GM18868 (cell line): ENCODE results near the gene EDIL3.
A peak's percentile ranks its signal among the peaks of the same experiment; 100 is the strongest.

Experiments used
- ATAC-seq: cut with Tn5 transposase; IDR thresholded peaks from one replicate; pipeline ENCODE4 v1.9.1; 2021; ENCODE audit warnings: mild to moderate bottlenecking, moderate library complexity; ENCODE audit not compliant: unreplicated experiment

Gene EDIL3

DNA sequence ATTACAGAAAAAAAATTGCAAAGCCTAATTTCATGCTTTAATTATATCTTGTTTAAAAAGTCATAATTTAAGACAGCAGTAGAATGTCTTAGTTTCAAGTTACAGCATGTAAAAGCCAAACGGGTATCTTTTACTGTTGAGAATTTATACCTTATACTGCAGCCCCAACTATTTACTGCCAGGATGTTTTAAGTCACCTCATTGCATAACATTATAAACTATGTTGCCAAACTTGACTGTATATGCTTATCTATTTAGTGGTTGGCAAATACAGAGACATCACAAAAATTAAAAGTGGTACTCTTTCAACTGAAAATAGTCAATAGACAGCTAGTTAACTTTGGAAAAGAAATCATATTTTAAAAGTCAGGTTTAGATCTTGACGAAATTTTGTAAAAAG, 119.5 kb downstream of the EDIL3 start:
- ATAC-seq = no peak

DNA sequence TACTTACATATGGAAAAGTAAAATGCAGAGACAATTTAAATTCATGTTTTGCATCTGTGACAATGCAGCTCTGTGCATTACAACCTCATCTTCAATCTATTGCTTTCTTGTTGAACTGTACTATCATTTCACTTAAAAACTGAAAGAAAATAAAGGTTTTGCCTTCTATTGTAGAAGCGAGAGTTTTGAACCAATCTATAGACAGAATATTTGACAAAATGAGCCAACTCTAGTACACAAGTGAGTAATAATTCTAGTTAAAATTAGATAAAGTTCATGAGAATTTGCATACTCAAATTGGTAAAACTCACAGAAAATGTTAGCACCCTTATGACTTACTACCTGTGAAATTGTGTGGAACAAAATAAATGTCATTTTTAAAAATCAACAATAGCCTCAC, 123.7 kb downstream of the EDIL3 start:
- ATAC-seq = no peak

DNA sequence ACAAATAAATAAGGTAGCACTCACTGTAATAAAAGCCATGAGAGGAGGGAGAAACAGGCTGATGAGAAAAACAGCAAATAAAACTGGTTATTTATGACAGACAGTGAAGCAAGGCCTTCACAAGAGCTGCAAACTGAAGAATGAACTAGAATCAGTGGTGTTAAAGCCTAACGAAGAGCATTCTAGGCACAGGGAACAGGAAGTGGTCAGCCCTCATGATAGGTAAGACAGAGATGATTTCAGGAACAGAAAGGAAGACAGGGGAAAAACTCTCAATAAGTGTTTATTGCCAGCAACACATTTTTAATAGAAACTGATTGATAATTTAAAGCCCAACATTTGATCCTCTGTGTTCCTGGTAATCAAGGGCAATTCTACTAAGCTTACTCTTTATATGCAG, 124.5 kb downstream of the EDIL3 start:
- ATAC-seq = peak; percentile 67

DNA sequence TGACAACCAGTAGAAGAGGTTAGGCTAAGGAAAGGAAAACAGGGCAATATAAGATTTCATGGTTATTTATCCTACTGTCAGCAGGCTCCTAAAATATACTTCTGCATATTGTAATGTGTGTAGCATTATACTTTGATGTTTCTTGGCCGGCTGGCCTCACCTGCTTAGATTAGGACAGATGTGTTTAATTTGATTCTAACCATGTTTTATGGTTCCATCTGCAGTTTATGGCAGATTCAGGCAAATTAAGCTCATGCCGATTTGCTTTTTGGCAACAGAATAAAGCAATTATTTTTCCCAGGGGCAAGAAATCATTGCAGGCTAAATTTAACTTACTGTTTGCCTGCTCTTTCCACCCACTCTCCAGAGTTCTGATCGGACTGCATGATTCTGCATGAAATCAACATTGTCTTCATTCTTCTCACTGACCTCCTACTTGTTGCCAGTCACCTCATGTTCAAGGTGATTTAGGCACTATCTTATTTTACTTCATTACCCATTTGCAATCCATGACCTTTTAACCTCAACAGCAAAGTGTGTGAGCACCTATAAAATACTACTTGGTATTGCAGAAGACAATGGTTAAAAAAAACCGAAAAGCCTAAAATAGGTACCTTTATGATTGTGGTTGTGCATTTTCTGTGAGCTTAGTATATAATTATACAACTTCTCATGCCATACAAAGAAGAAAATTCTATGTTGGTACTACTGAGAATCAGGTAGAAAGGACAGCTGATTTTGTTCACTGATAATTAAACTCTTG, 125.2 kb downstream of the EDIL3 start:
- no peak for ATAC-seq

DNA sequence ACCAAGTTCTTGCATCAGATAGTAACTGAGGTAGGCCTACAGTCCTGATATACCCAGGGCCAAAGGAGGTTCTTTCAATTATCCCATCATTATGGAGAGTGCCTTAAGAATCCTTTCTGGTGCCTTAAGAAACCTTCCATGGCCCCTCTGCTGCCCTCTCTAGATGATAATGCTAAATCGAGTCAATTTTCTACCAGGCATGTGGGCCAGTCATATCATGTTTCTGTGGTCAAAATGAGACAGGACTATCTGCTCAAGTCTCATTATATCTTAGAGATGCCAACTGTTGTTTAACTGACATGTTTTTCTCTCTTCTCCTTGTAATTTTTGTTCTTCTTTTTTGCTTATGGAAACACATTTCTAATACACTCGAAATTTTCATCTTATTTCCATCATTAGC, 127.6 kb downstream of the EDIL3 start:
- ATAC-seq = peak; percentile 42

DNA sequence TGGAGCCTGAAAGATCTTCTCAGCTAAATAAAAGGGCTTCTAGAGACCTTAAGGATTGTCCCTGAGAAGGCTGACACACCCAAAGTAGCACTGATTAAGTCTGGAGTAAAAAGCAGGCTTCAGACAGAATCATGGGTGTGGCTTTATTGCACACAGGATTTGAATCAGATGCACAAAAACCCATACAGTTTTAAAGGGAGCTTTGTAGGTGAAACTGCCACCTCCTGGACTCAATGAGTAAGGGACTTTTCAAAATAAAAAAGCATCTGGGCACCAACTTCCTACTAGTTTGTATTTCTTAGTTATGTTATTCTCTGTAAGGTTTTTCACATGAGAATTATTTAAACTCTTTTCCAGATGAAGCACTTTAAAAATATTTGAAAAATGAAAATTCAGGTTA, 129.4 kb downstream of the EDIL3 start:
- peak; percentile 41 for ATAC-seq

DNA sequence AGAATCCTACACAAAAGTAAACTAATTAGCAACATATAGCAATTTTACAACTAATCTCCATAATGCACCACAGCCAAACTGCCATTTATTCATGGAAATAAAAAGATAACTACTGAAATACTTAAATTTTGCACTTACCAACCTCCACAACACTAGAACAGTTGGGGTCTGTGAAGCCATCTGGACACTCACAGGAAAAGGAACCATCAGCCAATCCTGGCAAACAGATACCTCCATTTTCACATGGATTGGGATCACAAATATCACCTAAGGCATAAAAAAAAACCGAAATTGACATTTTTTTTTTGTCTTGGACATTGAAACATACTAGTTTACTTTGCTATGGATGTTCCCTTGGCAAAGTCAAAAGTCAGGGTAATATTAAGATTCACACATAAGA, 130.7 kb downstream of the EDIL3 start:
- no peak for ATAC-seq

DNA sequence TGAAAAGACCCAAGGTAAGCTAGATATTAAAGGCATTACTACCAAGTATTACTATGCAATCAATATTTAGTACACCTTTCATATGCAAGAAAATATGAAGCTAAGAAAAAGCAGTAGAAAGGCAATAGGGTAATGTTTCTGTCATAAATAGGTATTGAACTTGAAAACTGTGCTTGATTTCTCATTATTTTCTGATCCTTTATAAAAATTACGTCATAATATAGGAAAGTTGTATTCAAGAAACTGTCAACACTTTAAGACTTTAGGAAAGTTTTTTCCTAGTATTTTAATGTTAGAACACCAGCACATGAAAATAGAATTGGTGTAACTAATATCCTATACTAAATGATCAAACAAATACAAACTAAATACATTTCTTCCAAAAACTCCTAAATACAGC, 133.2 kb downstream of the EDIL3 start:
- no peak for ATAC-seq

DNA sequence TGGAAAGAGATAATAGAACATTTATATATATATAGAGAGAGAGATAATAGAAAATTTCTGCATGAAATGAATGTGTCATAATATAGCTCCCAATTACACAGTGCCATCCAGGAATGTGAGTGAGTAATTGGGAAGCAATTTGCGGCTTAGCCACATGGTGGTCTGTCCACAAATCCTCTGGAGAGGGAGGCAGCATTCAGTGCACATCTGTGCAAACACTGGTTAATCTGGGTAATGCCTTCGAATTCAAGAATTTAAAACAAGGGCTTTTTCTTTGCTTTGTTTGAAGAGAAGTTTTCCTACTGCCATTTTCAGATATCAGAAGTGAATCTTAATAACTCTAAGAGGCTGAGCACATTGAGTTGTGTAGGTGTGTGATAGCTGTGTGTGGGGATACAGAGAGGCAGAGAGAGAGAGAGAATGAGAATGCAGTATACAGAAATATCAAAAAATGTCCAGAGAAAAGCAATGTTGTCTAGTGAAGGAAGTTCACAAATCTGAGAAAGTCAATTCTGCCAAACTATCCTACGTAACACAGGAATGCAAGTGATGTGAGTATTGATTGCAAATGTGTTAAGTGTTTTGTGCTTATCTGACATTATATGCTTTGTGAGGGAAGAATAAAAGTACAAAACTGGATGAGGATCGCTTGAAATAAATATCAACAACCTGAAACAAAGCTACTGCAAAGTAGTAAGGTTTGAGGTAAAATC, 134.6 kb downstream of the EDIL3 start:
- no peak for ATAC-seq

DNA sequence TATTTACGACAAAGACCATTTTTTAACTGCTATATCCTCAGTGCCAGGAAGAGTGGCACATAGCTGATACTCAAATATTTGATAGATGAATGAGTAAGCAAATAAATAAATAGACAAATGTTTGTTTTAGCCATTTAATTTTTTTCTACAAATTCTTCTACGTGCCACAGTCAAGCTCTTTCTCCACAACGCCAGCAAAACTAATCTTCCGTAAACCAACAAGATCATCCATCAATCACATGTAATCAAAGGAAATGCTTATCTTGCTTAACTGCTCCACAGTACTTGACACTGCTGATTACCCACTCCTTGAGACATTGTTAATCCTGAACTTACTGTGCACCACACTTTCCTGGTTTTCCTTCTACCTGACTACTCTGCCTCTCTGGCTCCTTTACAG, 136.7 kb downstream of the EDIL3 start:
- no peak for ATAC-seq

DNA sequence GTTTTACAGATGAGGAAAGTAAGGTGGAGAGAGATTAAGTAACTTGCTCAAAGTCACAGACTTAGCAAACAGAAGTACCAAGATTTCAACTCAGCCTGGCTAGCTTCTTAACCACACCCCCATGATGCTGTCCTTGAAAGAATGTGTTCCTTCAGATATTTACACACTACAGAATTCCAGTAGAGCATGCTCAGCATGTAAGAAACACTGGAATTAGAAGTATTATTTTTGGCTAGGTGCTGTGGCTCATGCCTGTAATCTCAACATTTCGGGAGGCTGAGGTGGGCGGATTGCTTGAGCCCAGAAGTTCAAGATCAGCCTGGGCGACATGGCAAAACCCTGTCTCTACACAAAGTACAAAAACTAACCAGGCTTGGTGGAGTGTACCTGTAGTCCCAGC, 142.4 kb downstream of the EDIL3 start:
- no peak for ATAC-seq

DNA sequence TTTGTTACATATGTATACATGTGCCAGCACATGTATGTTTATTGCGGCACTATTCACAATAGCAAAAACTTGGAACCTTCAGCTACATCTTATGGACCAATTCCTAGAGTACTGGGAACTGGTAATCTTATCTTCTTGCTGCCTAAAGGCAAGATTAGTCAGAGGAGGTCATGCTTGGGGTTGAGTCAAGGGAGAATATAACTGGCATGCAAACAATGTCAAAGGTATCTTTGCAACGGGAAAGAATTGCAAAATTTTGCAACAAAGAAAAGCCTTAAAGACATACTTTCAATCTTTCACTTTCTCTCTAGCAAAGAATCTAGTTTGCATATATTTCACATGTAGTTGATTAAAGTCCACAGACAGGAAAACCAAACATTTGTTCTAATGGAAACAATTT, 145.2 kb downstream of the EDIL3 start:
- ATAC-seq = no peak

DNA sequence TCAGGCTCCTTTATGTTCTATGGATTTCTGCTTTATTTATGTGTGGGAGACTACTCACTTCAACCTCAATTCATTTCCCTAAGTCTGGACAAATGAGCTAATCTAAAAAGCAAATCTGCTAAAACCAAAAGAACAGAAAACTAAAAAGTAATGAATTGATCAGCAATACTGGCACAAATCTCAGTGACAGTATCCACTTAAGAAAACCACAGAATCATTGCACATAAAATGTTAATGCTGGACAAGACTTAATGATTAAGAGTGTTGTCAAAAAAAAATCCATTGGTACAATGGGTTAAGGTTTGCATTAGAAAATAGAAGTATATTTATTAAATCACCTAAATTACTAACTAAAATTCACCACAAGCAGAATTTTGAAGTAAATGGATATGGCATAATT, 147.6 kb downstream of the EDIL3 start:
- no peak for ATAC-seq

DNA sequence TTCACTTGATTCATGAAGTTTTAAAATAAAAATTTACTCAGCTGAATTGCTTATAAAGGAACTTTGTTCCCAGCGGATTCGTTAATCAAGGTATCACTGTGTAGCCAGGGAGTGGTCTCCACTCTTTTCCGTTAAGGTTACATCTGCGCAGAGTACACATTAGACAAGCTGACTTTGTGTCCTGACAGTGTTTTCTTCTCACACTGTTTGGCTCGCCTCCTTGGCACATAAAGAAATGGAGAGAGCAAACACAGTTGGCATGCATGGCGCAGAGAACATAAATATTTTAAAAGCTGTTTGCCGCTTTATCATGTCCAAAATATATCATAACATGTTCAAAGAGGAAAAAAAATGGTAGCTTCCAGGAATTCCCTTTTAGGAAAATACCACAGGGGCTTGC, 153.2 kb downstream of the EDIL3 start:
- ATAC-seq = no peak

DNA sequence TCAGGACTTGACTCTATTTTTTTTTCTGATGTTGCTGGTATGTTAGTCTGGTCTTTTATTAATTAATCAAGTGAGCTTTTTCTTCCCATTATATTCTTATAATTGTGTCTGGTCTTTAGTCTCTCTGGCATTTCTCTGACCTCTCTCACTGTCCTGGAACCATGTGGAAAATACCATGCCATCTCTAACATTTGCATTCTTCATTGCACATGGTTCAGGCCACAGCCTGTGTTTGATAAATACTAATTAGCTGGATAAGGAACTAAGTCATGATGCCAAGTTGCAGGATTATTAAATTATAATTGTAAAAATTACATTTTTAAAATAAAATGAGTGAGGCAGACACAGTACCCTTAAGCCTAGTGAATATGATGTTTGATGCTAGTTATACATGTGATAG, 155.6 kb downstream of the EDIL3 start:
- ATAC-seq = no peak

DNA sequence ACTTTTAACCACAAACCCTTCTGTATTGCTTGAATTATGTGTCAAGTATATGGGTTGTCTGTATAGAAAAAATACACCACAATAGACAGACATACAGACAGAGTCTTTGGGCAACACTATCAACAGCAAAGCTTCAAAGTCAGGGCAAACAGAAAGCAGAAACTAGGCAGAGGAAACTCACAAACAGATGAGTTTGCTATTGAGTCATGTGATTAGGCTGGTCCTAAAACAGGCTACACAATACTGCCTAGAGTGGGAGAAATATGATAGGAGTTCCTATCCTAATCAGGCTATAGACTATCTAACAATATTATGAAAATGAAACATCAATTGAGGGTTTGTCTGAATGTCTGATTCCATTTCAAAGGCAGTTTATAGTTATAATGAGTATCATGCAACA, 156.4 kb downstream of the EDIL3 start:
- ATAC-seq = peak; percentile 56

DNA sequence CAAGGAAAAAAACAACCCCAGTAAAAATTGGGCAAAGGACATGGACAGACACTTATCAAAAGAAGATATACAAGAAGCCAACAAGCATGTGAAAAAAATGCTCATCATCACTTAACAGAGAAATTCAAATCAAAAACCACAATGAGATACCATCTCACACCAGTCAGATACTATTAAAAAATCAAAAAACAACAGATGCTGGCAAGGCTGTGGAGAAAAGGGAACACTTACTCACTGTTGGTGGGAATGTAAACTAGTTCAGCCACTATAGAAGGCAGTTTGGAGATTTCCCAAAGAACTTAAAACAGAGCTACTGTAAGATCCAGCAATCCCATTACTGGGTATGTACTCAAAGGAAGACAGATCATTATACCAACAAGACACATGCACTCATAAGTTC, 157.4 kb downstream of the EDIL3 start:
- ATAC-seq = no peak

DNA sequence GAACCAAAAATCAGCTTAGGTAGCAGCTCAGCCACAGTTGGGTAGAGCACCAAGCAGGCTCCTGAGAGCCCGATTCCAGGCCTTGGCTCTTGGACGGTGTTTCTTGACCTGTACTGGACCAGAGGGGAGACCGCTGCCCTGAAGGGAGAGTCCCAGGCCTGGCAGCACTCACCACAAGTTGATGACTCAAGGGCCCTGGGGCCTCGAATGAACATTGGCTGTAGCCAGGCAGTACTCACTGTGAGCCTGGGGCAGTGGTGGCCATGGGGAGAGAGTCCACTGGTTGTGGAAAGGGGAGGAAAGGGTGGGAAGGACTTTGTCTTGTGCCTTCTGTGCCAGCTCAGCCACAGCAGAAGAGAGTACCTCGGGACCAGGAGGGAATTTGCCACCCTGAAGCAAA, 166.1 kb downstream of the EDIL3 start:
- ATAC-seq = no peak

DNA sequence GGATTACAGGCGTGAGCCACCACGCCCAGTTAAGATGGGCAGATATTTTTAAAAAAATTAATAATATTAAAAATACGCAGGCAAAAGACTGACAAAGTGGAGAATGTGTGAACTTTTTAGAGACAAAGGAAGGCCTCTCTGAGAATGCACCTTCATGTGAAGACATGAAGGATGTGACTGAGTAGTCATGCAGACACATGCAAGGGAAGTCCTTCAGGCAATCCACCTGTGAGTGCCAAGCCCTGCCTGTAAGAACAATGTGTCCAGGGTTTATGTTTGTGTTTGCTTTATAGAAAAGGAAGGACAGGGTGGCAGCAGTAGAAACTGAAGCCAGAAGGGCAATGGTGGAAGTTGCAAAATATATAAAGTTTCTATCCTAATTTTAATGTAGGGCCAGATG, 169.2 kb downstream of the EDIL3 start:
- ATAC-seq = no peak

DNA sequence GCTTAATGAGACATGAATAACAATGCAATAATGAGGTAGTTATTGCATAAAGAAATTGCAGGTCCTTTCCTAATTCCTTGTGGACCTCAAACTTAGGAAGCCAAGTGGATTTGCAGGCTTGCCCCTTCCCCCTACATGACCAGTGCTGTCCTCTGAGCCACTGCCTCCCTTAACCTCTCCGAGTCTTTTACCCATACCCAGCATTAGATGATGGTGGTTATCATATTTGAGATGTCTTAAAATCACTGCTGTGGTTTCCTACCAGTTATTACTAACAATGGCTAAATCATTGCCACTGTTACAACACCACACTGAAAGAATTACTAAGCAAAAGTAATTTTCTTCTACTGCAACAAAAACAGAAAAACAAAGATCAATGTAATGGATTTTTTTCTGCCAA, 170.8 kb downstream of the EDIL3 start:
- ATAC-seq = no peak

DNA sequence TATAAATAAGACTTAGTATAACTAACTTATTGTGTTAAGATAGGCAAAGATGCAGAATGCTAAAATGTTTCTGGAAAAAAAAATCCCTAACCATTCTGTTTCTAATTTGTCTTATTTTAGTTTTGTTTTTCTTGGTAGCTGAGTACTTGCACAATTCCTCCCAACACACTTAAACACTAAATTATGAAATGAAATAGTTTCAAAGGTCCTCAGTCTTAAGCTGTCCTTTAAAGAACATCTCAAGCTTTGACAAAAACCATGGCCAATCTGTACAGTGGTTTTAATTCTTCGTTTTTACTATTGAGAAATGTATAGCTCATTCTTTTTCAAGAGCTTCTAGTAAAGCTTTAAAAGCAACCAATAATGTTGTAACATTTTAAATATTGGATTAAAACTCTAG, 171.5 kb downstream of the EDIL3 start:
- no peak for ATAC-seq

DNA sequence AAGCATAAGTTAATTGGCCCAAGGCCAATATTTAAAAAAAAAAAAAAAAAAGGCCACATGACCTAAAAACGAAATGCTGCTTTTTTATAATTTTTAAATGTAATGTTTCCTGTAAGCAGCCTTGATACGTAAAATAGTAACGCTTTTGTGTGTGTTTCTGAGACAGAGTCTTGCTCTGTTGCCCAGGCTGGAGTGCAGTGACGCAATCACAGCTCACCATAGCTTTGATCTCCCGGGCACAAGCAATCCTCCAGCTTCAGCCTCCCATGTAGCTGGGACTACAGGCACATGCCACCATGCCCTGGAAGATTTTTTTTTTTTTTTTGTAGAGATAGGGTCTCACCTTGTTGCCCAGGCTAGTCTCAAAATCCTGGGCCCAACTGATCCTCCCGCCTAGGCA, 179.9 kb downstream of the EDIL3 start:
- ATAC-seq = no peak

DNA sequence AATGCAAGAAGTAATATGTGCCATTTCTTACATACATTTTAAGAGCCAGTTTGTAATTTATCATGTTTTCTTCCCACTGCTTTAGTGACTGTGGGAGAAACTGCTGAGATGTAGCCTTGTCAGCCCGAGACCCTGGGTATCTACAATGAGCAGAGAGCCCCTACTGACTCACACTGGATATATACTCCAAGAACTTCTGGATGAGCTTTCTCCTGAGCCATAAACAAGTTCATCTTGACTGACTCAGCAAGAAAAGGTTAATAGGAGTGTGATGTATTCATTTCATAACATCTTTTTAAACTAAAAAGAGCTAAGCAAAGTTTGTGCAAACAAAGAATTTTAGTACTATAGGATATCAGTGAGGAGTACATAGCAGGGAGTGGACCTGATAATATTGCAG, 182.5 kb downstream of the EDIL3 start:
- ATAC-seq = no peak
